GM12878 (cell line): ENCODE measurements around the gene NDRG2. TPM values are rescaled to one million over a fixed set of nuclear protein-coding genes. Genes with fewer than 3 reads are reported as not detected.

ENCODE experiments used
- ATAC-seq: fragments of 200-7000 bp; cut with Tn5 transposase; 3 replicates; pipeline ENCODE4 v1.9.1; 2020; ENCODE audit warnings: mild to moderate bottlenecking, moderate library complexity
- BruUV-seq: library from RNA; stranded (reverse); fragments of 400-500 nt; replicated peaks from 2 replicates; lab custom pipeline; 2021; lab: Mats Ljungman, UMichigan
- CTCF ChIA-PET: fragments of 300-600 bp; sonication (Branson Sonifier 250); formaldehyde crosslinking; extraction: SDS; loops from one replicate; lab custom pipeline; 2021; ENCODE audit warnings: inconsistent platforms; lab: Yijun Ruan, JAX
- POLR2A ChIA-PET: fragments of 350-600 bp; formaldehyde crosslinking; extraction: SDS; loops from one replicate; lab custom pipeline; 2021; ENCODE audit warnings: inconsistent platforms; lab: Charles Lee
- RAD21 ChIA-PET: fragments of 300-600 bp; sonication (Branson Sonifier 250); formaldehyde crosslinking; loops from one replicate; lab custom pipeline; 2023; ENCODE audit warnings: antibody characterized with exemption; ENCODE audit not compliant: unreplicated experiment; lab: Charles Lee
- SMC1A ChIA-PET: fragments of 300-600 bp; sonication (Branson Sonifier 250); formaldehyde crosslinking; loops from one replicate; lab custom pipeline; 2023; ENCODE audit not compliant: unreplicated experiment, uncharacterized antibody; lab: Charles Lee
- DNase-seq: peaks from one replicate; pipeline ENCODE4 v3.0.0-alpha.2; 2011; ENCODE audit warnings: low read depth, low spot score
- FAIRE-seq: peaks from 3 replicates; lab custom pipeline; 2011; peaks lifted over from hg19 to GRCh38; lab: Jason Lieb, UNC
- H2AFZ ChIP-seq: 2 replicates; pipeline ENCODE4 v1.6.0; 2011; ENCODE audit warnings: low read depth, low read length, control low read depth; ENCODE audit not compliant: control insufficient read depth
- H3K27ac ChIP-seq: 2 replicates; pipeline ENCODE4 v1.5.1; 2011; ENCODE audit warnings: control low read depth; ENCODE audit not compliant: control insufficient read depth, insufficient read depth
- H3K27me3 ChIP-seq, 2 experiments: replicated peaks in 1 of 2; 2 replicates each; pipeline versions ENCODE4 v1.6.0 to v1.6.1; 2011; ENCODE audit warnings: low read length in 1 of 2; ENCODE audit not compliant: control insufficient read depth in 2 of 2, insufficient read depth in 2 of 2
- H3K36me3 ChIP-seq, 2 experiments: 2 replicates each; pipeline ENCODE4 v1.5.1; 2011; ENCODE audit warnings: low read length in 1 of 2; ENCODE audit not compliant: control insufficient read depth in 2 of 2, insufficient read depth in 2 of 2
- H3K4me1 ChIP-seq: 2 replicates; pipeline ENCODE4 v1.6.1; 2011; ENCODE audit warnings: mild to moderate bottlenecking, low read length, moderate library complexity, mixed read lengths; ENCODE audit not compliant: control insufficient read depth, insufficient read depth
- H3K4me2 ChIP-seq: 2 replicates; pipeline ENCODE4 v1.6.0; 2011; ENCODE audit warnings: control low read depth; ENCODE audit not compliant: control insufficient read depth, insufficient read depth
- H3K4me3 ChIP-seq: fragments of 200-600 bp; sonication (generic); 2 replicates; pipeline ENCODE4 v1.5.1; 2016
- H3K79me2 ChIP-seq: 2 replicates; pipeline ENCODE4 v1.6.0; 2011; ENCODE audit warnings: low read length; ENCODE audit not compliant: control insufficient read depth, insufficient read depth
- H3K9ac ChIP-seq: 2 replicates; pipeline ENCODE4 v1.8.0; 2011; ENCODE audit warnings: low read length, control low read depth, mixed read lengths; ENCODE audit not compliant: control insufficient read depth, insufficient read depth
- H3K9me3 ChIP-seq: replicated peaks from 3 replicates; pipeline ENCODE4 v1.5.1; 2011; ENCODE audit warnings: mild to moderate bottlenecking, low read length; ENCODE audit not compliant: control insufficient read depth, insufficient read depth
- H4K20me1 ChIP-seq: 2 replicates; pipeline ENCODE4 v1.6.0; 2011; ENCODE audit not compliant: control insufficient read depth, insufficient read depth
- BHLHE40 ChIP-seq, 2 experiments: fragments of 450-650 bp in 1 of 2; IDR thresholded peaks; 2 replicates each; pipeline ENCODE4 v1.6.1; 2011 to 2017; ENCODE audit warnings: low read depth in 2 of 2, borderline replicate concordance in 1 of 2, improper control_type of control experiment in 1 of 2, low read length in 1 of 2, mild to moderate bottlenecking in 1 of 2
- CBX5 ChIP-seq: sonication (generic); IDR thresholded peaks from 2 replicates; pipeline ENCODE4 v1.6.1; 2016; ENCODE audit warnings: low read depth, moderate library complexity, mild to moderate bottlenecking, inconsistent platforms
- E2F8 ChIP-seq: fragments of 450-650 bp; IDR thresholded peaks from 2 replicates; pipeline ENCODE4 v1.6.1; 2018; ENCODE audit warnings: mild to moderate bottlenecking, low read depth, moderate library complexity; ENCODE audit not compliant: partially characterized antibody
- IKZF1 ChIP-seq: fragments of 450-650 bp; conservative IDR thresholded peaks from 2 replicates; pipeline ENCODE4 v1.6.1; 2017; ENCODE audit warnings: antibody characterized with exemption, mild to moderate bottlenecking
- MLLT1 ChIP-seq: fragments of 450-650 bp; IDR thresholded peaks from 2 replicates; pipeline ENCODE4 v1.6.1; 2016; ENCODE audit warnings: mild to moderate bottlenecking
- MTA2 ChIP-seq: fragments of 450-650 bp; IDR thresholded peaks from 2 replicates; pipeline ENCODE4 v1.6.1; 2016; ENCODE audit warnings: low read depth, mild to moderate bottlenecking, moderate library complexity
- WGBS: methylation state at CpG from one replicate; pipeline ENCODE4 v1.1.6; 2016; ENCODE audit warnings: low lambda C conversion rate; ENCODE audit not compliant: insufficient replicate concordance, insufficient coverage; ENCODE audit errors: missing lambda C conversion rate; 5-methylcytosine and 5-hydroxymethylcytosine counted together
- in situ Hi-C: fragments of 300-500 bp; cut with MboI; formaldehyde crosslinking; loops from 9 replicates; pipeline ENCODE4 v1.14.3; 2018; ENCODE audit warnings: mixed read lengths
- intact Hi-C: fragments of 100-400 bp; cut with micrococcal nuclease; formaldehyde crosslinking; loops from one replicate; pipeline ENCODE4 v1.14.2; 2022; ENCODE audit not compliant: unreplicated experiment
- polyA plus RNA-seq, 11 experiments: library from polyadenylated mRNA; depleted of rRNA in 4 of 11; unstranded in 6 of 11; stranded (reverse) in 5 of 11; fragments of >200 nt; fragmentation: Nextera tagmentation in 4 of 11; fragmentation: Illumina TruSeq in 1 of 11; extraction: Ambion mirVana in 4 of 11; extraction: Trizol in 1 of 11; gene quantifications; 1 replicate in 1 of 11; 2 replicates in 10 of 11; pipeline versions ENCODE4 v1.2.1 to v1.2.3, GENCODE V29; 2011 to 2016; ENCODE audit warnings: inconsistent platforms in 2 of 11, missing spikeins in 2 of 11, low read depth in 1 of 11
- total RNA-seq, 4 experiments: library from RNA; depleted of rRNA in 3 of 4; stranded (reverse); fragments of >200 nt in 3 of 4; fragmentation: Illumina TruSeq in 1 of 4; extraction: Trizol in 1 of 4; gene quantifications; 2 replicates each; pipeline versions ENCODE4 v1.2.1 to v1.2.3, GENCODE V29; 2013 to 2021

NDRG2 gene
- total and polyA plus RNA-seq, 10 of the 15 experiments (the other 5 are each of a cell fraction or from before 2014, with no cell fraction given) = 0.15 to 0.49 TPM; not detected in 8

GRCh38 chr14:21050597-21050996, 25.7 kb upstream of the NDRG2 start:
- DNase-seq (no peak), ATAC-seq (peak; percentile 56), FAIRE-seq (no peak)
- intact Hi-C loops (no loop called here), in situ Hi-C loops (no loop called here)
- Histone ChIP-seq H3K36me3 (no peaks in the 10 kb centered on the region), H3K27me3 (no peaks in the 10 kb centered on the region; a peak in 1 of 4 replicates), H3K79me2 (no peaks in the 10 kb centered on the region), H3K4me1 (no peaks in the 10 kb centered on the region), H3K27ac (no peak overlapping the region), H3K4me2 (no peak overlapping the region), H2AFZ (no peak overlapping the region), H3K4me3 (no peak overlapping the region), H3K9ac (no peak overlapping the region), H4K20me1 (no peaks in the 10 kb centered on the region; the same call in 1 of the 2 replicates), H3K9me3 (no peaks in the 10 kb centered on the region)
- POLR2A ChIA-PET = no interaction called here
- TF ChIP-seq BHLHE40 (IDR thresholded peaks at IDR 0.05; ENCODE audit: borderline replicate concordance in 1 of 2, low read depth in 2 of 2, low read length in 1 of 2) (peak; percentile 35 to 66; a peak in 2 of 4 replicates), MTA2 (peak; percentile 77), IKZF1 (no peak)
- BruUV-seq = no TSS peak
- RAD21 ChIA-PET = interaction anchor here (1.1 kb wide), 1 partner anchor 36 kb away, joined by 3 read pairs; no protein-coding TSS in a partner anchor
- under 1% methylated on average over 3 of the region's 3 CpGs for WGBS
- SMC1A ChIA-PET = interaction anchor here (1.2 to 1.5 kb wide), 2 partner anchors 36 to 74 kb away, joined by 3 to 5 read pairs; no protein-coding TSS in a partner anchor
- CTCF ChIA-PET = interaction anchor here (1.0 to 2.6 kb wide), 4 partner anchors 11 to 37 kb away, joined by 3 to 10 read pairs (median 6); partner anchors contain the start of gene RNASE13

GRCh38 chr14:21049271-21049673, 24.4 kb upstream of the NDRG2 start:
- ChIA-PET POLR2A (no interaction called here), CTCF (interaction anchor here (1.2 kb wide), 1 partner anchor 22 kb away, joined by 3 read pairs; no protein-coding TSS in a partner anchor), SMC1A (interaction anchor here (1.5 kb wide), 2 partner anchors 19 to 75 kb away, joined by 3 to 4 read pairs; no protein-coding TSS in a partner anchor), RAD21 (interaction anchor here (1.8 kb wide), 1 partner anchor 22 kb away, joined by 4 read pairs; no protein-coding TSS in a partner anchor)
- intact Hi-C loops = no loop called here
- FAIRE-seq (no peak), ATAC-seq (no peak), DNase-seq (no peak)
- Histone ChIP-seq H3K4me1 (no peaks in the 10 kb centered on the region), H3K9ac (no peak overlapping the region), H3K36me3 (no peaks in the 10 kb centered on the region), H4K20me1 (no peaks in the 10 kb centered on the region; the same call in 1 of the 2 replicates), H3K9me3 (no peaks in the 10 kb centered on the region), H3K4me3 (no peak overlapping the region), H3K79me2 (no peaks in the 10 kb centered on the region), H2AFZ (no peak overlapping the region), H3K27ac (no peak overlapping the region), H3K4me2 (no peak overlapping the region), H3K27me3 (peaks cover 0 to 9% of the 10 kb centered on the region in 2 experiments; a peak in 1 of 4 replicates)
- TF ChIP-seq MLLT1 = peak; percentile 74; the same call in 1 of the 2 replicates
- no peak for TF ChIP-seq CBX5
- TF ChIP-seq E2F8 = no peak
- in situ Hi-C loops = no loop called here
- BruUV-seq = no TSS peak
- 24% methylated on average over 3 of the region's 3 CpGs for WGBS
